HEK293T (cell line): ENCODE measurements around the gene DMD.

Source experiments
- CTCF ChIA-PET: fragments of 350-600 bp; formaldehyde crosslinking; extraction: SDS; loops from one replicate; lab custom pipeline; 2021; ENCODE audit warnings: antibody characterized with exemption, inconsistent platforms; lab: Yijun Ruan, JAX
- POLR2A ChIA-PET: fragments of 350-600 bp; formaldehyde crosslinking; extraction: SDS; loops from one replicate; lab custom pipeline; 2020; ENCODE audit warnings: antibody characterized with exemption, inconsistent platforms; lab: Yijun Ruan, JAX
- DNase-seq: peaks from one replicate; pipeline ENCODE4 v3.0.0; 2012; ENCODE audit warnings: mixed read lengths; ENCODE audit errors: extremely low spot score
- ARNT ChIP-seq: fragments of 450-650 bp; IDR thresholded peaks from 2 replicates; pipeline ENCODE4 v1.6.1; 2017; ENCODE audit warnings: mild to moderate bottlenecking
- BHLHE40 ChIP-seq: fragments of 450-650 bp; IDR thresholded peaks from 2 replicates; pipeline ENCODE4 v1.6.1; 2016; ENCODE audit warnings: mild to moderate bottlenecking, moderate library complexity, borderline replicate concordance
- CTBP1 ChIP-seq: fragments of 450-650 bp; IDR thresholded peaks from 2 replicates; pipeline ENCODE4 v1.6.1; 2016; ENCODE audit warnings: borderline replicate concordance
- ELF4 ChIP-seq: fragments of 450-650 bp; IDR thresholded peaks from 2 replicates; pipeline ENCODE4 v1.6.1; 2017; ENCODE audit warnings: antibody characterized with exemption
- FOXA1 ChIP-seq: fragments of 450-650 bp; IDR thresholded peaks from 2 replicates; pipeline ENCODE4 v1.6.1; 2016; ENCODE audit warnings: mild to moderate bottlenecking
- FOXK2 ChIP-seq: fragments of 450-650 bp; IDR thresholded peaks from 2 replicates; pipeline ENCODE4 v1.6.1; 2016; ENCODE audit warnings: mild to moderate bottlenecking
- FOXM1 ChIP-seq: fragments of 450-650 bp; IDR thresholded peaks from 2 replicates; pipeline ENCODE4 v1.6.1; 2017; ENCODE audit warnings: mild to moderate bottlenecking, borderline replicate concordance
- HDGF ChIP-seq: fragments of 450-650 bp; IDR thresholded peaks from 2 replicates; pipeline ENCODE4 v1.6.1; 2017; ENCODE audit warnings: antibody characterized with exemption, borderline replicate concordance
- L3MBTL2 ChIP-seq: fragments of 450-650 bp; conservative IDR thresholded peaks from 2 replicates; pipeline ENCODE4 v1.6.1; 2016; ENCODE audit warnings: mild to moderate bottlenecking
- LEF1 ChIP-seq: fragments of 450-650 bp; IDR thresholded peaks from 2 replicates; pipeline ENCODE4 v1.6.1; 2017; ENCODE audit warnings: mild to moderate bottlenecking, borderline replicate concordance
- NFRKB ChIP-seq: fragments of 450-650 bp; IDR thresholded peaks from 2 replicates; pipeline ENCODE4 v1.6.1; 2016; ENCODE audit warnings: mild to moderate bottlenecking, moderate library complexity
- PKNOX1 ChIP-seq: fragments of 450-650 bp; IDR thresholded peaks from 2 replicates; pipeline ENCODE4 v1.6.1; 2016
- SP1 ChIP-seq: fragments of 450-650 bp; IDR thresholded peaks from 2 replicates; pipeline ENCODE4 v1.6.1; 2017
- SUZ12 ChIP-seq: fragments of 450-650 bp; IDR thresholded peaks from 2 replicates; pipeline ENCODE4 v1.6.1; 2016; ENCODE audit warnings: mild to moderate bottlenecking
- TARDBP ChIP-seq: fragments of 450-650 bp; IDR thresholded peaks from 2 replicates; pipeline ENCODE4 v1.6.1; 2016
- ZNF384 ChIP-seq: fragments of 450-650 bp; IDR thresholded peaks from 2 replicates; pipeline ENCODE4 v1.6.1; 2016

DMD gene

GRCh38 chrX:31225819-31226218 is 1985.5 kb downstream of the DMD start:
- CTCF ChIA-PET: no interaction called here
- POLR2A ChIA-PET: no interaction called here
- DNase-seq: no peak

GRCh38 chrX:31224381-31225012 is 1986.9 kb downstream of the DMD start:
- TF ChIP-seq PKNOX1 (no peak), FOXM1 (no peak), ZNF384 (no peak), SP1 (no peak), LEF1 (no peak), TARDBP (no peak), SUZ12 (no peak), HDGF (no peak), CTBP1 (no peak), L3MBTL2 (no peak), ARNT (no peak), ELF4 (no peak), NFRKB (no peak), BHLHE40 (no peak), FOXA1 (no peak), FOXK2 (no peak)
- POLR2A ChIA-PET: no interaction called here
- DNase-seq: no peak
- CTCF ChIA-PET: interaction anchor here (0.7 kb wide), 1 partner anchor 412 kb away, joined by 3 read pairs; no protein-coding TSS in a partner anchor

More at GRCh38 chrX:31225819-31226218, 1985.5 kb downstream of the DMD start:
- TF ChIP-seq FOXK2 (no peak), FOXM1 (no peak), ARNT (no peak), NFRKB (no peak), BHLHE40 (no peak), FOXA1 (no peak), TARDBP (no peak), LEF1 (no peak), HDGF (no peak), SUZ12 (no peak), SP1 (no peak), ELF4 (no peak)

GRCh38 chrX:31223817-31224216 is 1987.5 kb downstream of the DMD start:
- POLR2A ChIA-PET: no interaction called here
- DNase-seq: no peak
- CTCF ChIA-PET: interaction anchor here (1.1 kb wide), 1 partner anchor 10 kb away, joined by 4 read pairs; no protein-coding TSS in a partner anchor
- TF ChIP-seq FOXK2 (no peak), FOXA1 (no peak), FOXM1 (no peak), ARNT (no peak), SUZ12 (no peak), L3MBTL2 (no peak), CTBP1 (no peak), SP1 (no peak), PKNOX1 (no peak), NFRKB (no peak), BHLHE40 (no peak), HDGF (no peak), ZNF384 (no peak), ELF4 (no peak)

- CTCF ChIA-PET: interaction anchor here (0.7 to 1.1 kb wide), 3 partner anchors 9 to 96 kb away, joined by 3 to 4 read pairs (median 4); no protein-coding TSS in a partner anchor
- TF ChIP-seq ZNF384 (no peak), TARDBP (no peak), BHLHE40 (no peak), NFRKB (no peak), L3MBTL2 (no peak), ELF4 (no peak), LEF1 (no peak), SUZ12 (no peak), FOXK2 (no peak), FOXA1 (no peak), HDGF (no peak), CTBP1 (no peak), PKNOX1 (no peak), FOXM1 (no peak), SP1 (no peak), ARNT (no peak)
- no peak for DNase-seq
- POLR2A ChIA-PET: no interaction called here
Observed at GRCh38 chrX:31222946-31223345, 1988.4 kb downstream of the DMD start.

GRCh38 chrX:31219174-31219573 is 1992.2 kb downstream of the DMD start:
- POLR2A ChIA-PET: no interaction called here
- CTCF ChIA-PET: no interaction called here
- DNase-seq: no peak
- TF ChIP-seq BHLHE40 (no peak), HDGF (no peak), SUZ12 (no peak), FOXK2 (no peak), FOXM1 (no peak), LEF1 (no peak), FOXA1 (no peak), ZNF384 (no peak), NFRKB (no peak), TARDBP (no peak), CTBP1 (no peak)

GRCh38 chrX:31217084-31217483 is 1994.3 kb downstream of the DMD start:
- CTCF ChIA-PET: interaction anchor here (0.6 kb wide), 1 partner anchor 15 kb away, joined by 3 read pairs; no protein-coding TSS in a partner anchor
- POLR2A ChIA-PET: no interaction called here
- DNase-seq: no peak
- TF ChIP-seq FOXM1 (no peak), SP1 (no peak), L3MBTL2 (no peak), FOXA1 (no peak), CTBP1 (no peak), FOXK2 (no peak), PKNOX1 (no peak), TARDBP (no peak), HDGF (no peak), ZNF384 (no peak), NFRKB (no peak)
